ENCODE measurements around the gene ALDH1A3. TPM values are rescaled to one million over a fixed set of nuclear protein-coding genes. Genes with fewer than 3 reads are reported as not detected.
A peak's percentile ranks its signal among the peaks of the same experiment; 100 is the strongest.

Gene ALDH1A3
- total and polyA plus RNA-seq, 2 experiments from 2014 or later = 4.0 to 19.8 TPM

DNA sequence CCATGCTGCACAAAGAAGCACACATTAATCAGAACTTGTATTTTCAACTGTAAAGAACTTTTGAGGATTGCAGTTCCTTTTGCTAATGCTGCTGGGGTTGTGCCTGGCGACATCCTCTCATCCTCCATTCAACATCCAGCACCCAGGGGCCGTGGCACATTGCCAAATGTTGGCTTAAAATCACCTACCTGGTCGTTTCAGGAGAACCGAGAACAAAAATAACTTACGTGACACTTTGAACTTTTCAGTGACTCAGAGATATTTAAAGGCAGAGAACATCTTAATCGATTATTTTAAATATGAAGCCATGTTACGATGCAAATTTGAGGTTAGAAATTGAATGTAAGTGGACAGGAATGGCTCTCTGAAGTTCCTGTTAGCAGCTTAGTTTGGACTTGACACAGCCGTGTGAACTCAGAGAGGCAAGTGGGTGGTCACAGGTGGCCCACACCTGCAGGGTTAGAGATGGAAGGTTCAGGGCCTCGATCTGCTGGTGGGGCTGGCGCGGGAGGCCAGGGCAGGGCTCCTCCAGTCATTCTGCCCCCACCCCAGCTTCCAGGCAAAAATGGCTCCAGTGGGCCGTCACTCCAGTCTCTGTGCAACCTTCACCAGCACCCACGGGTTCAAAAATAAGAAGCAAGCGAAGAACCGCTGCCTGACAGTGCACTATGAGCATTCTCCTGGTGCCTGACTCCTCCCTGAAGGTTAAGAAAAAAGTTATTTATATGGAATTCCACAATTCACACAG lies 51.7 kb downstream of the ALDH1A3 start (continued):
- TF ChIP-seq, protein P1, sequence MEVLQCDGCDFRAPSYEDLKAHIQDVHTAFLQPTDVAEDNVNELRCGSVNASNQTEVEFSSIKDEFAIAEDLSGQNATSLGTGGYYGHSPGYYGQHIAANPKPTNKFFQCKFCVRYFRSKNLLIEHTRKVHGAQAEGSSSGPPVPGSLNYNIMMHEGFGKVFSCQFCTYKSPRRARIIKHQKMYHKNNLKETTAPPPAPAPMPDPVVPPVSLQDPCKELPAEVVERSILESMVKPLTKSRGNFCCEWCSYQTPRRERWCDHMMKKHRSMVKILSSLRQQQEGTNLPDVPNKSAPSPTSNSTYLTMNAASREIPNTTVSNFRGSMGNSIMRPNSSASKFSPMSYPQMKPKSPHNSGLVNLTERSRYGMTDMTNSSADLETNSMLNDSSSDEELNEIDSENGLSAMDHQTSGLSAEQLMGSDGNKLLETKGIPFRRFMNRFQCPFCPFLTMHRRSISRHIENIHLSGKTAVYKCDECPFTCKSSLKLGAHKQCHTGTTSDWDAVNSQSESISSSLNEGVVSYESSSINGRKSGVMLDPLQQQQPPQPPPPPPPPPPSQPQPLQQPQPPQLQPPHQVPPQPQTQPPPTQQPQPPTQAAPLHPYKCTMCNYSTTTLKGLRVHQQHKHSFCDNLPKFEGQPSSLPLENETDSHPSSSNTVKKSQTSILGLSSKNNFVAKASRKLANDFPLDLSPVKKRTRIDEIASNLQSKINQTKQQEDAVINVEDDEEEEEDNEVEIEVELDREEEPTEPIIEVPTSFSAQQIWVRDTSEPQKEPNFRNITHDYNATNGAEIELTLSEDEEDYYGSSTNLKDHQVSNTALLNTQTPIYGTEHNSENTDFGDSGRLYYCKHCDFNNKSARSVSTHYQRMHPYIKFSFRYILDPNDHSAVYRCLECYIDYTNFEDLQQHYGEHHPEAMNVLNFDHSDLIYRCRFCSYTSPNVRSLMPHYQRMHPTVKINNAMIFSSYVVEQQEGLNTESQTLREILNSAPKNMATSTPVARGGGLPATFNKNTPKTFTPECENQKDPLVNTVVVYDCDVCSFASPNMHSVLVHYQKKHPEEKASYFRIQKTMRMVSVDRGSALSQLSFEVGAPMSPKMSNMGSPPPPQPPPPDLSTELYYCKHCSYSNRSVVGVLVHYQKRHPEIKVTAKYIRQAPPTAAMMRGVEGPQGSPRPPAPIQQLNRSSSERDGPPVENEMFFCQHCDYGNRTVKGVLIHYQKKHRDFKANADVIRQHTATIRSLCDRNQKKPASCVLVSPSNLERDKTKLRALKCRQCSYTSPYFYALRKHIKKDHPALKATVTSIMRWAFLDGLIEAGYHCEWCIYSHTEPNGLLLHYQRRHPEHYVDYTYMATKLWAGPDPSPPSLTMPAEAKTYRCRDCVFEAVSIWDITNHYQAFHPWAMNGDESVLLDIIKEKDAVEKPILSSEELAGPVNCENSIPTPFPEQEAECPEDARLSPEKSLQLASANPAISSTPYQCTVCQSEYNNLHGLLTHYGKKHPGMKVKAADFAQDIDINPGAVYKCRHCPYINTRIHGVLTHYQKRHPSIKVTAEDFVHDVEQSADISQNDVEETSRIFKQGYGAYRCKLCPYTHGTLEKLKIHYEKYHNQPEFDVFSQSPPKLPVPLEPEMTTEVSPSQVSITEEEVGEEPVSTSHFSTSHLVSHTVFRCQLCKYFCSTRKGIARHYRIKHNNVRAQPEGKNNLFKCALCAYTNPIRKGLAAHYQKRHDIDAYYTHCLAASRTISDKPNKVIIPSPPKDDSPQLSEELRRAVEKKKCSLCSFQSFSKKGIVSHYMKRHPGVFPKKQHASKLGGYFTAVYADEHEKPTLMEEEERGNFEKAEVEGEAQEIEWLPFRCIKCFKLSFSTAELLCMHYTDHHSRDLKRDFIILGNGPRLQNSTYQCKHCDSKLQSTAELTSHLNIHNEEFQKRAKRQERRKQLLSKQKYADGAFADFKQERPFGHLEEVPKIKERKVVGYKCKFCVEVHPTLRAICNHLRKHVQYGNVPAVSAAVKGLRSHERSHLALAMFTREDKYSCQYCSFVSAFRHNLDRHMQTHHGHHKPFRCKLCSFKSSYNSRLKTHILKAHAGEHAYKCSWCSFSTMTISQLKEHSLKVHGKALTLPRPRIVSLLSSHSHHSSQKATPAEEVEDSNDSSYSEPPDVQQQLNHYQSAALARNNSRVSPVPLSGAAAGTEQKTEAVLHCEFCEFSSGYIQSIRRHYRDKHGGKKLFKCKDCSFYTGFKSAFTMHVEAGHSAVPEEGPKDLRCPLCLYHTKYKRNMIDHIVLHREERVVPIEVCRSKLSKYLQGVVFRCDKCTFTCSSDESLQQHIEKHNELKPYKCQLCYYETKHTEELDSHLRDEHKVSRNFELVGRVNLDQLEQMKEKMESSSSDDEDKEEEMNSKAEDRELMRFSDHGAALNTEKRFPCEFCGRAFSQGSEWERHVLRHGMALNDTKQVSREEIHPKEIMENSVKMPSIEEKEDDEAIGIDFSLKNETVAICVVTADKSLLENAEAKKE (CRISPR knock-in tag; IDR thresholded peaks at IDR 0.05) = no peak

GRCh38 chr15:100932676-100933348 lies 53.2 kb downstream of the ALDH1A3 start:
- H3K27ac ChIP-seq (ENCODE audit: low read depth) = no peak overlapping the region
- Mint-ChIP-seq H3K4me1 (peaks cover 29% of the 10 kb centered on the region), H3K9me3 (no peaks in the 10 kb centered on the region), H3K36me3 (ENCODE audit: low read depth) (no peaks in the 10 kb centered on the region), H3K27me3 (ENCODE audit: insufficient read depth, low read depth, poor library complexity) (peaks cover 2% of the 10 kb centered on the region), H3K27ac (no peak overlapping the region), H3K4me3 (no peak overlapping the region)
- H2AFZ ChIP-seq = peak overlapping the region; percentile 52; the same call in 1 of the 2 replicates
- H3K4me1 ChIP-seq (ENCODE audit: insufficient read depth) = peaks cover 14% of the 10 kb centered on the region
- H3K4me2 ChIP-seq = peak overlapping the region; percentile 57; the same call in 1 of the 2 replicates
- no peaks in the 10 kb centered on the region for H3F3A ChIP-seq (replicated peaks; ENCODE audit: low read depth)
- peak; percentile 75 for ATAC-seq
- DNase-seq (ENCODE audit: low spot score) = peak; percentile 11
- H3K79me2 ChIP-seq (replicated peaks; ENCODE audit: insufficient read depth) = no peaks in the 10 kb centered on the region
- H3K27me3 ChIP-seq (ENCODE audit: insufficient read depth) = no peaks in the 10 kb centered on the region
- 0 out of 2 replicates have a peak overlapping the region, but pooled peaks have one; percentile 26 for H3K4me3 ChIP-seq
- H3K9me2 ChIP-seq (ENCODE audit: insufficient read depth) = no peaks in the 10 kb centered on the region; the same call in 1 of the 2 replicates
- H4K20me1 ChIP-seq (replicated peaks; ENCODE audit: insufficient read depth) = no peaks in the 10 kb centered on the region
- no peaks in the 10 kb centered on the region for H3K36me3 ChIP-seq (ENCODE audit: insufficient read depth)
- TF ChIP-seq CREB1 (CRISPR knock-in tag; IDR thresholded peaks at IDR 0.05; ENCODE audit: low read depth) (no peak), POLR2AphosphoS5 (IDR thresholded peaks at IDR 0.05; ENCODE audit: low read depth) (no peak), STAT1 (IDR thresholded peaks at IDR 0.05; ENCODE audit: unreplicated experiment) (no peak), ZNF331 (CRISPR knock-in tag; IDR thresholded peaks at IDR 0.05; ENCODE audit: low read depth) (no peak), ZNF114 (CRISPR knock-in tag; IDR thresholded peaks at IDR 0.05) (0 out of 2 replicates have a peak, but pooled peaks have one; percentile 9), EZH2 (IDR thresholded peaks at IDR 0.05; ENCODE audit: low read depth, unreplicated experiment) (no peak), ETS1 (IDR thresholded peaks at IDR 0.05) (no peak), EZH2phosphoT487 (IDR thresholded peaks at IDR 0.05; ENCODE audit: unreplicated experiment) (no peak), JUNB (IDR thresholded peaks at IDR 0.05; ENCODE audit: unreplicated experiment) (no peak), REST (IDR thresholded peaks at IDR 0.05; ENCODE audit: unreplicated experiment) (no peak), NANOG (IDR thresholded peaks at IDR 0.05; ENCODE audit: borderline replicate concordance) (no peak)
